HUES6 (cell line): ENCODE measurements around the gene SLC22A14.
"Not testable (repeated sequence)": the region's sequence is repeated elsewhere in the genome, so short reads cannot be mapped to it uniquely, and the experiment has no call there.

Experiments used
- H3K27ac ChIP-seq: 2 replicates; pipeline ENCODE4 v1.7.0; 2013; ENCODE audit warnings: low read depth, mild to moderate bottlenecking, low read length, inconsistent platforms
- H3K27me3 ChIP-seq: 2 replicates; pipeline ENCODE4 v1.6.1; 2013; ENCODE audit warnings: low read length; ENCODE audit not compliant: control insufficient read depth, insufficient read depth
- H3K36me3 ChIP-seq: 2 replicates; pipeline ENCODE4 v1.6.1; 2013; ENCODE audit warnings: low read length; ENCODE audit not compliant: control insufficient read depth, insufficient read depth
- H3K4me1 ChIP-seq: 2 replicates; pipeline ENCODE4 v1.6.1; 2013; ENCODE audit warnings: low read length; ENCODE audit not compliant: control insufficient read depth, insufficient read depth
- H3K4me3 ChIP-seq: 2 replicates; pipeline ENCODE4 v1.5.1; 2013; ENCODE audit warnings: low read depth, low read length
- H3K9ac ChIP-seq: one replicate; pipeline ENCODE4 v1.6.1; 2013; ENCODE audit warnings: mild to moderate bottlenecking, low read length
- H3K9me3 ChIP-seq: 2 replicates; pipeline ENCODE4 v1.6.1; 2013; ENCODE audit warnings: low read depth, low read length; ENCODE audit not compliant: control insufficient read depth, insufficient read depth

Gene SLC22A14

DNA sequence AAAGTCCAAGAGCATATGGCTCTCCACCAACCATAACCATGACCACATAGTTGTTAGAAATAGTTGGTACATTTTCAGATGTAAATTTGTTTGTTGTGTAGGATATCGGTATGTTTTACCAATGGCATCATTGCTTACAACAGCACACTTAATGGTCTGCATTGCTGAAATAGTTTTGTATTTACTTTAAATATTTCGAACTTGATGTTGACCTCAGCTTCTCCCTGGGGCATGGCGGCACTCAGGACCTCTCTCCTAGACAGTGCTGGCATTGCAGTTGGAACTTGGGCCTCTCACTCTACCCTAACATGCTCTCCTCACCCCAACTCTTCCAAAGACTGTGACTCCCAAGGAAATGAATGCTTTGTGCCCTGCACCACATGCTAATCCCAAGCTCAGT, 11.5 kb upstream of the SLC22A14 start:
- no peak overlapping the region for H3K4me3 ChIP-seq
- peaks cover 9% of the 10 kb centered on the region for H3K4me1 ChIP-seq
- H3K36me3 ChIP-seq: no peaks in the 10 kb centered on the region
- H3K9me3 ChIP-seq: no peaks in the 10 kb centered on the region
- no peak overlapping the region for H3K9ac ChIP-seq
- no peaks in the 10 kb centered on the region for H3K27me3 ChIP-seq
- H3K27ac ChIP-seq: no peak overlapping the region

DNA sequence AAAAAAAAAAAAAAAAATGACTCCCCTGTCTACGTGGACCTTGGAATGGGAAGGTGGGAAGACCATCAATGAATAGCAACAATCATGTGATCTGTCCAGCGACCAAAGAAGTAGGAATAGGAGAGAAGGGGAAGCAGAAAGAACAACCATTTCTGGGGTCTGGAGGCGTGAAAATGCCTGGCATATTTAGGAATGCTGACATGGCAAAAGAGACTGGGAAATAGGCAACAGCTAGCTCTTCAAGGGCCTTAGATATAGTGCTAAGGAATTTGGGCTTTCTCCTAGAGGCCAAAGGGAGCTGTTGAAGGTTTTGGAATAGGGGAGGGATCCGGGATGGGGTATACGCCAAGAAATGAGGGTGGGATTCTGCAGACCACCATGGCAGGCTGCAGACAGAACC, 10.5 kb upstream of the SLC22A14 start:
- Histone ChIP-seq H3K9me3 (no peaks in the 10 kb centered on the region), H3K27me3 (no peaks in the 10 kb centered on the region), H3K27ac (no peak overlapping the region), H3K4me1 (peaks cover 9% of the 10 kb centered on the region), H3K36me3 (no peaks in the 10 kb centered on the region), H3K9ac (no peak overlapping the region), H3K4me3 (no peak overlapping the region)

DNA sequence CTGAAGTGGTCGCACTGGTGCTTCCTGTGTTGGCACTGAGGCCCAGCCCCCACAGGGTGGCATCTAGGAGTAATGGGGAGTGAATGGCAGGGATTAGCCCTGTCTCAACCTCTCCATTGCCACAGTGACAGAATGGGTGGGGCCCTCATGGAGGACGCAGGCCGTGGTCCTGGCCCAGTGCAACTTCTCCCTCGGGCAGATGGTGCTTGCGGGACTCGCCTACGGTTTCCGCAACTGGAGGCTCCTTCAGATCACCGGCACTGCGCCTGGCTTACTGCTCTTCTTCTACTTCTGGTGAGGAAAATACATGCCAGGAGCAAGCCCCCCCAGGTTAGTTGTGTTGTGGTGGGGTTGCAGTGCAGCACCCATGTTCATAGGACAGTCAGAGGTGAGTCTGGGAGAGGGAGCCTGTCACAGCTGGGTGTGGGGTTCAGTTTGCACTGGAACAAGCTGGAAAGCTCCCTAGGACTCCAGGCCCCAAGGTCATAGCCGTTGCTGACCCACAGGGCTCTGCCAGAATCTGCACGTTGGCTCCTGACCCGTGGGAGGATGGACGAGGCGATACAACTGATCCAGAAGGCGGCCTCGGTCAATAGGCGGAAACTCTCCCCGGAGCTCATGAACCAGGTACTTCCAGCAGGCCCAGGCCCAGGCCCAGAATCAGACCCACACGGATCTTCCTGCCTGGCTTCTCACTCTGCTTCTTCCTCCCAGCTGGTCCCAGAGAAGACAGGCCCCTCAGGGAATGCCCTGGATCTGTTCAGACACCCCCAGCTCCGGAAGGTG, 7.0 kb upstream of the SLC22A14 start:
- no peaks in the 10 kb centered on the region for H3K27me3 ChIP-seq
- no peak overlapping the region for H3K9ac ChIP-seq
- H3K4me3 ChIP-seq: no peak overlapping the region
- no peak overlapping the region for H3K27ac ChIP-seq
- no peaks in the 10 kb centered on the region for H3K4me1 ChIP-seq
- H3K36me3 ChIP-seq: no peaks in the 10 kb centered on the region
- H3K9me3 ChIP-seq: no peaks in the 10 kb centered on the region

DNA sequence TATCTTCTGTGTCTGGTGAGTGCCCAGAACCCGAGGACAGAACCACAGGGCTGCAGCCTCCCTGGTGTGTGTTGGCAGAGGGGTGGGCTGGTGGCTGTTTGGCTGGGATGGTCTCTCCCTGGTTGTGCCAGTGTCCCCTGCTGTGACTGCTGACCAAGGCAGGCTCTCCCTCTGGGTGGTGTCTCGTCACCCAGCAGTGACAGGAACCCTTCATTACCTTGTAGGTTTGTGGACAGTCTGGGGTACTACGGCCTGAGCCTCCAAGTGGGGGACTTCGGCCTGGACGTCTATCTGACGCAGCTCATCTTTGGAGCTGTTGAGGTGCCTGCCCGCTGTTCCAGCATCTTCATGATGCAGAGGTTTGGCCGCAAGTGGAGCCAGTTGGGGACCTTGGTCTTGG, 6.4 kb upstream of the SLC22A14 start:
- no peaks in the 10 kb centered on the region for H3K4me1 ChIP-seq
- H3K9ac ChIP-seq: no peak overlapping the region
- no peaks in the 10 kb centered on the region for H3K27me3 ChIP-seq
- H3K9me3 ChIP-seq: no peaks in the 10 kb centered on the region
- no peak overlapping the region for H3K4me3 ChIP-seq
- no peaks in the 10 kb centered on the region for H3K36me3 ChIP-seq
- H3K27ac ChIP-seq: no peak overlapping the region

DNA sequence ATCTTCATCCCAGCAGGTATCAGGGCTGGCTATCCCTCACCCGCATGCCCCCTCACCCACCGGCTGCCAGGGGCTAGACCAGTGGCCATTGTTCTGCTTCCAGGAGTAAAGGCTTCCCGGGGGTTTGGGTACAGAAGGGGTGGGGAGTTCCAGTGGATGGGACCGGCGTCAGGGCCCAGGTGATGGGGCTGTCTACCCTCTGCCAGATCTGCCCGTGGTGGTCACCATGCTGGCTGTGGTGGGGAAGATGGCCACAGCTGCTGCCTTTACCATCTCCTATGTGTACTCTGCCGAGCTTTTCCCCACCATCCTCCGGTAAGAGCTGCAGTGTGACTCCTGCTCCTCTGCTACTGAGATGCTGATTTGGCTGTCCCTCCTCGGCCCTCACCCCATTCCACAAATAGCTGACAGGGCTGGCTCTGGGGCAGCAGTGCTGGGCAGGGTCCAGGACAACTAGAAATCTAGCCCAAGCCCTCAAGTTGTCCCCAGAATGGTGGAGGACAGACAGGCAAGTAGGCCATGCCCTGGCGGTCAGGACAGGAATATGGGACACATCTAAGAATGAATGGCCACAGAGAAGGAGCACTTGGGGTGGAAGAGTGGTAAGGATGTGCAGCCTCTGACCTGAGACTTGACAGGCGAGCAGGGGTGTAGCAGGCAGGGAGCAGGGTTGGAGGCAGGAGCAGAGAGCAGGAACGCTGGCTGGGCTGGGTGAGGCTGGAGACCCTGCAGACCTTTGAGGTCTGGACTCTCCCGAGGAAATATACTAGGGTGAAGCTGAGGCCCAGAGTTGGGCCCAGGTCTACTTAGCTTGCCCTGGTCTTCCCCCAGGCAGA, 5.8 kb upstream of the SLC22A14 start:
- Histone ChIP-seq H3K27me3 (no peaks in the 10 kb centered on the region), H3K4me1 (no peaks in the 10 kb centered on the region), H3K9ac (no peak overlapping the region), H3K36me3 (no peaks in the 10 kb centered on the region), H3K27ac (no peak overlapping the region), H3K4me3 (no peak overlapping the region), H3K9me3 (no peaks in the 10 kb centered on the region)

DNA sequence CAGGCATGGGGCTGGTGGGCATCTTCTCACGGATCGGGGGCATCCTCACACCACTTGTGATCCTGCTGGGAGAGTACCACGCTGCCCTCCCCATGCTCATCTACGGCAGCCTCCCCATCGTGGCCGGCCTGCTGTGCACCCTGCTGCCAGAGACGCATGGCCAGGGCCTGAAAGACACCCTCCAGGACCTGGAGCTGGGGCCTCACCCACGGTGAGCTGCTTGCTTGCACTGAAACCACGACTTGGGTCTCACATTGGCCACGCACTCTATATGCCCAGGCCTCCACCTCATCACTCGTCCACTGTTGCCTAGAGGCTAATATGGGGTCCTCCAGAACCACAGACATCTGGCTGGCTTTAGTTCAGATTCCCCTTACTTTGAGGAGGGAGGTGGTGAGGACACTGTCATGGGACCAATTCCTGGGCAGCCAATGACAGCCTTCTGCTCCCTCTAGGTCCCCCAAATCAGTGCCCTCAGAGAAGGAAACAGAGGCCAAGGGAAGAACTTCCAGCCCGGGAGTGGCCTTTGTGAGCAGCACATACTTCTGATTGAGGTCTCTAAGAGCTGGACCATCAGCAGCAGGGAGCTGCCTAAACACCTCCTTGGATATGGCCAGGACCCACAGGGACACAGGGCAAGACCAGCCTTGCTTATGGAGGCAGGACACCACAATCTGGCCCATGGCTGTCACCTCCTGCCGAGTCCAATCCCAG, 5.0 kb upstream of the SLC22A14 start:
- no peaks in the 10 kb centered on the region for H3K9me3 ChIP-seq
- H3K36me3 ChIP-seq: no peaks in the 10 kb centered on the region
- H3K27ac ChIP-seq: no peak overlapping the region
- H3K4me1 ChIP-seq: no peaks in the 10 kb centered on the region
- H3K9ac ChIP-seq: no peak overlapping the region
- no peak overlapping the region for H3K4me3 ChIP-seq
- no peaks in the 10 kb centered on the region for H3K27me3 ChIP-seq

DNA sequence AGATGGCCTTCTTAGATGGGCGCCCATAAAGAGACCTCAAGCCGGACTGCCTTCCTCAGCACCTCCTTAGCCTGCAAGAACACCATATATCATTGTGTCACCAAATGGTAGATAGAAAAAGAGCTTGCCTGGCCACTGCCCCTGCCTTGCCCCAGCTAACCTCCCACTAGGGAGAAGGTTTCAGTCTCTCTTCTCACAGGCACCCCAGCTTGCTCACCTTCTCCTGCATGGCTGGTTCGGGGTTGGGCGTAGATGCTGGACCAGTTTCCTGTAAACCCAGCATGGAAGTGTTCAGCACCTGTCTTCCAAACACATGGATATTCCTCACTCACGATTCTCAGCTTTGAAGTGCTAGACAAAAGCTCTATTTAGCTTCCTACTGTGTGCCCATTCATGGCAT, 3.3 kb upstream of the SLC22A14 start:
- H3K36me3 ChIP-seq: no peaks in the 10 kb centered on the region
- no peaks in the 10 kb centered on the region for H3K27me3 ChIP-seq
- no peaks in the 10 kb centered on the region for H3K9me3 ChIP-seq
- no peak overlapping the region for H3K4me3 ChIP-seq
- no peak overlapping the region for H3K27ac ChIP-seq
- no peaks in the 10 kb centered on the region for H3K4me1 ChIP-seq
- no peak overlapping the region for H3K9ac ChIP-seq

DNA sequence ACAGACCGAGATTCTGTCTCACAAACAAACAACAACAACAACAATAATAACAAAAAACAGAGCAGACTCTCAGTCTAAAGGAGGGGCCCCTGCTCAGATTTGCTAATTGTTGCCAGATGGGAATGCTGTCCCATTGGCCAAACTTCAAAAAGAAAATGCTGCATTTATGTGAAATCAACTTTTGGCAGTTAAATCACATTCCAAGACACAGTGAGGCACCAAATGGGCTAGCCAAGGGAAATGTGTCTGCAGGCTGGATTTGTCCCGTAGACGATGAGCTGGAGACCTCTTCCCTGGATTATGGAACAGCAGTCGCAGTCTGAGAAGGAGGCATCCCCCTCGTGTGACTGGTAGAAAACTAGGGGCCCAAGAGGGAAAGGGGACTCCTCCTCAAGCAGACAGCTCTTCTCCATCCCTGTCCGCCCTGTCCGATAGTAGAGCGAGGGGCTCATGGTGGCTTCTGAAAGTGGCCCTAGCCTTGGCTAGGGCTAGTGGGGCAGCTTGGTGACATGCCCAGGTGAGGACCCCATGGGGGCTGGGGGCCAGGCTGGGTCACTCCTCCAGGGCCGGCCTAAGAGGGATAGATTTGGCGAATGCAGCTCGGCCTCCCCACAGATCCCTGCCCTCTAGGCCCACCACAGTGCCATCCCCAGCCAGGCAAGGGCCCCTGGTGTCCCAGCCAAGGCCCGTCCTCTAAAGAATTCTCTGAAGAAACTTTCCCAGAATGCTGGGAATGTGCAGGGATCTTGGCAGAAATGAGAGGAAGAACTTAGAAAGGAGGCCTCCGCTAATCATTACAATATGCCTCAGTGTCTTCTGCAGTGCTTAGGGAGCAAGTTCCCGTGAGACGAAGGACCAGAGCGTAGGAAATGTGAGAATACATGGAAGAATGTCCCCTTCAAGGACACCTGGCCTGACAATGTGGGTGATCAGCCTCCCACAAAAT, 2.0 kb downstream of the SLC22A14 start:
- H3K9me3 ChIP-seq: no peaks in the 10 kb centered on the region
- H3K27ac ChIP-seq: no peak overlapping the region
- no peaks in the 10 kb centered on the region for H3K4me1 ChIP-seq
- H3K36me3 ChIP-seq: no peaks in the 10 kb centered on the region
- H3K27me3 ChIP-seq: no peaks in the 10 kb centered on the region
- H3K9ac ChIP-seq: no peak overlapping the region
- no peak overlapping the region for H3K4me3 ChIP-seq

DNA sequence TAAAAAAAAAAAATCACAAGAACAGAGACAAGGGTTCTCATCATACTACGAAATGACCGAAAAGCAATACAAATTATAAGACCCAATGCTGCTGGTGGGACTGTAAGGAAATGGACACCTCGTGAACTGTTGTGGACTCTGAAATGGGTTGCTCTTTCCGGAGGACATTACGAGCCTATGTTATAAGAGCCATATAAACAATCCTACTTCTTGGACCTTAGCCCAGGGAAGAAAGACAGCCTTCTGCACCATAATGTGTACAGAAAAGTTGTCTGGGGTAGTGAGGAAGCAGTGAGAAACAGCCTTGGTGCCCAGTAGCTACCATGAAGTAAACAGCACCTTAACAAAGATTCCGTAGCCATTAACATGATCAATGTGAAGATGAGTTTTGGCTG, 2.7 kb downstream of the SLC22A14 start:
- Histone ChIP-seq H3K9me3 (no peaks in the 10 kb centered on the region), H3K4me3 (no peak overlapping the region), H3K36me3 (no peaks in the 10 kb centered on the region), H3K27me3 (no peaks in the 10 kb centered on the region), H3K27ac (no peak overlapping the region), H3K4me1 (no peaks in the 10 kb centered on the region), H3K9ac (no peak overlapping the region)

DNA sequence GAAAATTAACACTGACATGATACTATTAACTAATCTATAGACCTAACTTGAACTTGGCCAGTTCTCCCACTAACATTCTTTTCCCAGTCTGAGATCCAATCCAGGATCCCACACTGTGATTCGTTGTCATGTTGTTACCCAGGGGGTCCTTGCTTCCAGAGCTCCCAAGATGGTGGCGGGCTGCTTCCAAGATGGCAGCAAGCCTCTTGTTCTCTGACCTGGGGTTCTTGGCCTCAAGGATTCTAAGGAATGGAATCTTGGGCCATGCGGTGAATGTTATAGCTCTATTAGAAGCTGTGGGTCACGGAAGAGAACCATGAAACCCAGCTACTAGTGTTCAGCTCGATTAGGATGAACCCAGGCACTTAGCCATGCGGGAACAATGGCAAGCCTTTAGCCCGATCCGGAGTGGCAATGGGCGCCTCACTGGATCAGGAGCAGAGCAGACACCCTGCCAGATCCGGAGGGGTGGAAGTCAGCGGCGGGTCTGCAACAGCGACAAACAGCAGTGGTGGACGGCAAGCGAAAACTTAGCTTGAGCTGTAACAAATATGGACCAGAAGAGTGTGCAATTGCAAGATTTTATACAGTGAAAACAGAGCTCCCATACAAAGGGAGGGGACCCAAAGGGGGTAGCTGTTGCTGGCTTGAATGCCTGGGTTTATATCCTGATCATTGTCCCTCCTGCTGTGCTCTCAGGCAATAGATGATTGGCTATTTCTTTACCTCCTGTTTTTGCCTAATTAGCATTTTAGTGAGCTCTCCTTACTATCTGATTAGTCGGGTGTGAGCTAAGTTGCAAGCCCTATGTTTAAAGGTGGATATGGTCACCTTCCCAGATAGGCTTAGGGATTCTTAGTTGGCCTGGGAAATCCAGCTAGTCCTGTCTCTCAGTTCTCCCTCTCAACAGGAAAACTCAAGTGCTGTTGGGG, 7.5 kb downstream of the SLC22A14 start:
- not testable (repeated sequence) for H3K27me3 ChIP-seq

More for the DNA sequence above, 7.5 kb downstream of the SLC22A14 start:
- not testable (repeated sequence) for H3K9ac ChIP-seq, H3K36me3 ChIP-seq, H3K4me3 ChIP-seq, H3K4me1 ChIP-seq, H3K27ac ChIP-seq, H3K9me3 ChIP-seq
